ENCODE results near the gene ADAD2. TPM values are rescaled to one million over a fixed set of nuclear protein-coding genes. Genes with fewer than 3 reads are reported as not detected.

Gene ADAD2
- total and polyA plus RNA-seq, 9 of the 15 experiments (the other 6 are each of a cell fraction or from before 2014, with no cell fraction given), result 0.07 TPM; not detected in 8

- TF ChIP-seq, protein P1, sequence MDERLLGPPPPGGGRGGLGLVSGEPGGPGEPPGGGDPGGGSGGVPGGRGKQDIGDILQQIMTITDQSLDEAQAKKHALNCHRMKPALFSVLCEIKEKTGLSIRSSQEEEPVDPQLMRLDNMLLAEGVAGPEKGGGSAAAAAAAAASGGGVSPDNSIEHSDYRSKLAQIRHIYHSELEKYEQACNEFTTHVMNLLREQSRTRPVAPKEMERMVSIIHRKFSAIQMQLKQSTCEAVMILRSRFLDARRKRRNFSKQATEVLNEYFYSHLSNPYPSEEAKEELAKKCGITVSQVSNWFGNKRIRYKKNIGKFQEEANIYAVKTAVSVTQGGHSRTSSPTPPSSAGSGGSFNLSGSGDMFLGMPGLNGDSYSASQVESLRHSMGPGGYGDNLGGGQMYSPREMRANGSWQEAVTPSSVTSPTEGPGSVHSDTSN (CRISPR knock-in tag; IDR thresholded peaks at IDR 0.05; ENCODE audit: low read depth), result no peak
- TF ChIP-seq, protein P1 (tag; conservative IDR thresholded peaks at IDR 0.05; ENCODE audit: low read depth), result no peak
- TF ChIP-seq, protein P2, sequence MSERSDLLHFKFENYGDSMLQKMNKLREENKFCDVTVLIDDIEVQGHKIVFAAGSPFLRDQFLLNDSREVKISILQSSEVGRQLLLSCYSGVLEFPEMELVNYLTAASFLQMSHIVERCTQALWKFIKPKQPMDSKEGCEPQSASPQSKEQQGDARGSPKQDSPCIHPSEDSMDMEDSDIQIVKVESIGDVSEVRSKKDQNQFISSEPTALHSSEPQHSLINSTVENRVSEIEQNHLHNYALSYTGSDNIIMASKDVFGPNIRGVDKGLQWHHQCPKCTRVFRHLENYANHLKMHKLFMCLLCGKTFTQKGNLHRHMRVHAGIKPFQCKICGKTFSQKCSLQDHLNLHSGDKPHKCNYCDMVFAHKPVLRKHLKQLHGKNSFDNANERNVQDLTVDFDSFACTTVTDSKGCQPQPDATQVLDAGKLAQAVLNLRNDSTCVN (CRISPR knock-in tag; IDR thresholded peaks at IDR 0.05), result no peak
- TF ChIP-seq POLR2G (IDR thresholded peaks at IDR 0.05; ENCODE audit: low read depth, low read length), result peak; percentile 71
Measured at GRCh38 chr16:84176192-84177053, 14.5 kb upstream of the ADAD2 start (continued).

GRCh38 chr16:84177741-84178073, 13.2 kb upstream of the ADAD2 start:
- TF ChIP-seq EGR1 (conservative IDR thresholded peaks at IDR 0.05), result peak; percentile 59
- no peak for TF ChIP-seq PHF20 (IDR thresholded peaks at IDR 0.05; ENCODE audit: partially characterized antibody)
- TF ChIP-seq ZFP30 (CRISPR knock-in tag; IDR thresholded peaks at IDR 0.05; ENCODE audit: borderline replicate concordance), result no peak
- TF ChIP-seq CBX3 (IDR thresholded peaks at IDR 0.05; ENCODE audit: borderline replicate concordance in 1 of 2, low read length in 2 of 2), result no peak
- DNase-seq (ENCODE audit: extremely low read depth in 1 of 4, low spot score in 3 of 4) (no peak), ATAC-seq (no peak)

More at GRCh38 chr16:84177741-84178073, 13.2 kb upstream of the ADAD2 start:
- peaks cover 52% of the 10 kb centered on the region; the same call in 2 of the 3 replicates for H3K36me3 ChIP-seq (ENCODE audit: control insufficient read depth, insufficient read depth, low read length)
- H2AFZ ChIP-seq (ENCODE audit: low read depth, low read length), result no peak overlapping the region
- peaks cover 7 to 42% of the 10 kb centered on the region in 2 experiments; a peak in 3 of 5 replicates for H3K4me1 ChIP-seq (replicated peaks in 1 of 2; ENCODE audit: control insufficient read depth in 2 of 2, insufficient read depth in 2 of 2, low read length in 2 of 2)
- H3K9me3 ChIP-seq (replicated peaks; ENCODE audit: control insufficient read depth, insufficient read depth, low read depth, low read length), result no peaks in the 10 kb centered on the region
- peaks cover 20% of the 10 kb centered on the region for H4K20me1 ChIP-seq (replicated peaks; ENCODE audit: control insufficient read depth, insufficient read depth, low read length)
- peaks cover 3 to 9% of the 10 kb centered on the region in 2 experiments; a peak in 3 of 5 replicates for H3K27me3 ChIP-seq (ENCODE audit: control insufficient read depth in 2 of 2, insufficient read depth in 2 of 2, low read length in 2 of 2)
- no TSS peak for BruUV-seq (replicated peaks)
- in situ Hi-C loops (cut with MboI) (no loop called here), intact Hi-C loops (cut with micrococcal nuclease) (loop anchor here (5.0 kb wide), 1 partner anchor 220 kb away; no protein-coding TSS in a partner anchor)
- 63% methylated on average over 9 of the region's 9 CpGs for WGBS (ENCODE audit: insufficient coverage, low coverage, missing lambda C conversion rate)
- no peaks in the 10 kb centered on the region for H3K9me1 ChIP-seq (ENCODE audit: control insufficient read depth, insufficient read depth, low read length)
- no peak for FAIRE-seq
- peak overlapping the region in 1 of 2 experiments; percentile 66; a peak in 2 of 4 replicates for H3K9ac ChIP-seq (ENCODE audit: insufficient read depth in 1 of 2, low read depth in 2 of 2, low read length in 2 of 2)
- H3K4me2 ChIP-seq (ENCODE audit: insufficient read depth, low read length), result no peak overlapping the region
- no peak overlapping the region for H3K4me3 ChIP-seq
- H3K27ac ChIP-seq (ENCODE audit: extremely low read depth, low read depth, low read length), result no peak overlapping the region; the same call in 2 of the 3 replicates
- CTCF ChIA-PET (ENCODE audit: low intra/inter-chr PET ratio), result interaction anchor here (1.0 kb wide), 1 partner anchor 37 kb away, joined by 3 read pairs; no protein-coding TSS in a partner anchor
- POLR2A ChIA-PET, result interaction anchor here (0.7 to 1.7 kb wide), 3 partner anchors 9 to 133 kb away, joined by 3 to 8 read pairs (median 4); partner anchors contain the start of gene TAF1C
- no peaks in the 10 kb centered on the region for H3K79me2 ChIP-seq (ENCODE audit: control insufficient read depth, insufficient read depth, low read length)

Measured in K562 (cell line).